ENCODE measurements around the gene MAPK8. TPM values are rescaled to one million over a fixed set of nuclear protein-coding genes. Genes with fewer than 3 reads are reported as not detected.

The MAPK8 gene
- total RNA-seq, 1 donor from 2014 or later: 43.2 TPM

- no peak overlapping the region for H3K4me3 ChIP-seq (ENCODE audit: low read depth, low read length)
- H3K27me3 ChIP-seq (ENCODE audit: control insufficient read depth, insufficient read depth, low read length): no peaks in the 10 kb centered on the region
- H3K36me3 ChIP-seq (ENCODE audit: control insufficient read depth, insufficient read depth, low read length): peaks cover 9% of the 10 kb centered on the region
- no peak for FAIRE-seq
- TF ChIP-seq CTCF (IDR thresholded peaks at IDR 0.05; ENCODE audit: insufficient read depth, low read length, severe bottlenecking): no peak
- DNase-seq (ENCODE audit: low read depth): no peak
Observed at GRCh38 chr10:48452879-48453412, 146.5 kb downstream of the MAPK8 start.

- no peak for TF ChIP-seq CTCF (IDR thresholded peaks at IDR 0.05; ENCODE audit: insufficient read depth, low read length, severe bottlenecking)
- Histone ChIP-seq H3K4me3 (ENCODE audit: low read depth, low read length) (no peak overlapping the region), H3K27me3 (ENCODE audit: control insufficient read depth, insufficient read depth, low read length) (no peaks in the 10 kb centered on the region), H3K36me3 (ENCODE audit: control insufficient read depth, insufficient read depth, low read length) (peaks cover 10% of the 10 kb centered on the region)
- DNase-seq (ENCODE audit: low read depth) (no peak), FAIRE-seq (no peak)
Observed at GRCh38 chr10:48453451-48454301, 147.2 kb downstream of the MAPK8 start.

GRCh38 chr10:48454302-48455054 lies 148.0 kb downstream of the MAPK8 start:
- no peak overlapping the region for H3K4me3 ChIP-seq (ENCODE audit: low read depth, low read length)
- TF ChIP-seq CTCF (IDR thresholded peaks at IDR 0.05; ENCODE audit: insufficient read depth, low read length, severe bottlenecking): no peak
- H3K27me3 ChIP-seq (ENCODE audit: control insufficient read depth, insufficient read depth, low read length): no peaks in the 10 kb centered on the region
- H3K36me3 ChIP-seq (ENCODE audit: control insufficient read depth, insufficient read depth, low read length): peaks cover 12% of the 10 kb centered on the region
- FAIRE-seq (no peak), DNase-seq (ENCODE audit: low read depth) (no peak)

- H3K36me3 ChIP-seq (ENCODE audit: control insufficient read depth, insufficient read depth, low read length): peaks cover 7% of the 10 kb centered on the region
- H3K4me3 ChIP-seq (ENCODE audit: low read depth, low read length): no peak overlapping the region
- H3K27me3 ChIP-seq (ENCODE audit: control insufficient read depth, insufficient read depth, low read length): no peaks in the 10 kb centered on the region
- DNase-seq (ENCODE audit: low read depth): no peak
- no peak for FAIRE-seq
- no peak for TF ChIP-seq CTCF (IDR thresholded peaks at IDR 0.05; ENCODE audit: insufficient read depth, low read length, severe bottlenecking)
Observed at GRCh38 chr10:48455055-48455391, 148.5 kb downstream of the MAPK8 start.

GRCh38 chr10:48455392-48456151 lies 149.1 kb downstream of the MAPK8 start:
- DNase-seq (ENCODE audit: low read depth) (no peak), FAIRE-seq (no peak)
- H3K36me3 ChIP-seq (ENCODE audit: control insufficient read depth, insufficient read depth, low read length): peaks cover 7% of the 10 kb centered on the region
- H3K27me3 ChIP-seq (ENCODE audit: control insufficient read depth, insufficient read depth, low read length): no peaks in the 10 kb centered on the region
- no peak overlapping the region for H3K4me3 ChIP-seq (ENCODE audit: low read depth, low read length)
- TF ChIP-seq CTCF (IDR thresholded peaks at IDR 0.05; ENCODE audit: insufficient read depth, low read length, severe bottlenecking): no peak
